Hepatocyte (in vitro differentiated cells): ENCODE results near the gene PMPCA.

Source experiments
- CTCF ChIP-seq: fragments of 200-600 bp; sonication (generic); IDR thresholded peaks from 2 replicates; pipeline ENCODE4 v1.5.1; 2016; ENCODE audit warnings: antibody characterized with exemption, mild to moderate bottlenecking; ENCODE audit not compliant: poor library complexity
- EZH2 ChIP-seq: fragments of 200-600 bp; sonication (generic); IDR thresholded peaks from 2 replicates; pipeline ENCODE4 v1.6.1; 2016; ENCODE audit warnings: antibody characterized with exemption, mild to moderate bottlenecking, borderline replicate concordance

GRCh38 chr9:136465500-136466154 is 55.2 kb downstream of the PMPCA start:
- no peak for TF ChIP-seq CTCF
- TF ChIP-seq EZH2 = no peak
